ENCODE data around the gene RASA2. TPM values are rescaled to one million over a fixed set of nuclear protein-coding genes. Genes with fewer than 3 reads are reported as not detected.

The RASA2 gene
- total and polyA plus RNA-seq, 11 donors, result 2.0 to 12.3 (median 3.4) TPM

GRCh38 chr3:141629976-141630375 is 143.1 kb downstream of the RASA2 start:
- no peaks in the 10 kb centered on the region for H3K4me1 ChIP-seq
- no peak overlapping the region for H3K27ac ChIP-seq
- H3K27me3 ChIP-seq, result no peaks in the 10 kb centered on the region
- no peak for TF ChIP-seq CTCF (IDR thresholded peaks at IDR 0.05)
- no peak for TF ChIP-seq POLR2A (IDR thresholded peaks at IDR 0.05)
- 19 to 45% (median 30%) methylated on average over 9 of the region's 9 CpGs for WGBS, 4 donors
- DNase-seq (no peak), ATAC-seq (no peak)
- peaks cover 0 to 16% (median 3%) of the 10 kb centered on the region in 12 donors for H3K9me3 ChIP-seq
- intact Hi-C loops (cut with DNase I), result no loop called here
- no peaks in the 10 kb centered on the region for H3K36me3 ChIP-seq
- H3K4me3 ChIP-seq, result no peak overlapping the region

- 63 to 69% (median 66%) methylated on average over 4 of the region's 4 CpGs for WGBS, 4 donors
- intact Hi-C loops (cut with DNase I), result no loop called here
- ATAC-seq (no peak), DNase-seq (no peak)
- H3K4me3 ChIP-seq, result no peak overlapping the region
- H3K9me3 ChIP-seq, result peaks cover 0 to 15% (median 3%) of the 10 kb centered on the region in 12 donors
- no peak overlapping the region for H3K27ac ChIP-seq
- TF ChIP-seq POLR2A (IDR thresholded peaks at IDR 0.05), result no peak
- no peak for TF ChIP-seq CTCF (IDR thresholded peaks at IDR 0.05)
- no peaks in the 10 kb centered on the region for H3K36me3 ChIP-seq
- no peaks in the 10 kb centered on the region for H3K27me3 ChIP-seq
- no peaks in the 10 kb centered on the region for H3K4me1 ChIP-seq
These were observed 146.1 kb downstream of the RASA2 start for GRCh38 chr3:141632779-141633374.

- no peak for TF ChIP-seq POLR2A (IDR thresholded peaks at IDR 0.05)
- TF ChIP-seq CTCF (IDR thresholded peaks at IDR 0.05), result no peak
These were observed 155.4 kb downstream of the RASA2 start for GRCh38 chr3:141642215-141642614.

GRCh38 chr3:141643391-141643790 is 156.6 kb downstream of the RASA2 start:
- intact Hi-C loops (cut with DNase I), result loop anchor here in 3 of 10 donors (5.0 to 10.0 kb wide), 2 partner anchors 91 to 94 kb away; partner anchors contain the start of gene RNF7 (in 3 of the 3)
- DNase-seq (no peak), ATAC-seq (no peak)
- Histone ChIP-seq H3K4me1 (peaks cover 0 to 6% (median 0%) of the 10 kb centered on the region in 12 donors), H3K4me3 (no peak overlapping the region), H3K36me3 (no peaks in the 10 kb centered on the region), H3K9me3 (no peaks in the 10 kb centered on the region), H3K27me3 (no peaks in the 10 kb centered on the region), H3K27ac (no peak overlapping the region)
- TF ChIP-seq CTCF (IDR thresholded peaks at IDR 0.05) (no peak), POLR2A (IDR thresholded peaks at IDR 0.05) (no peak)

More at GRCh38 chr3:141642215-141642614, 155.4 kb downstream of the RASA2 start:
- H3K4me3 ChIP-seq, result no peak overlapping the region
- H3K9me3 ChIP-seq, result no peaks in the 10 kb centered on the region
- intact Hi-C loops (cut with DNase I), result loop anchor here in 3 of 10 donors (5.0 to 10.0 kb wide), 2 partner anchors 93 to 95 kb away; partner anchors contain the start of gene RNF7 (in 3 of the 3)
- peaks cover 0 to 6% (median 0%) of the 10 kb centered on the region in 12 donors for H3K4me1 ChIP-seq
- no peaks in the 10 kb centered on the region for H3K36me3 ChIP-seq
- H3K27ac ChIP-seq, result no peak overlapping the region
- WGBS, 4 donors, result 57 to 76% (median 72%) methylated on average over 2 of the region's 2 CpGs
- no peak for DNase-seq
- no peaks in the 10 kb centered on the region for H3K27me3 ChIP-seq
- ATAC-seq, result no peak
